Endodermal cell (in vitro differentiated cells): ENCODE measurements around the gene SKAP1. TPM values are rescaled to one million over a fixed set of nuclear protein-coding genes. Genes with fewer than 3 reads are reported as not detected.

ENCODE experiments used
- DNase-seq: peaks from one replicate; pipeline ENCODE4 v3.0.0-alpha.2; 2017
- H3K27ac ChIP-seq: 2 replicates; pipeline ENCODE4 v1.5.1; 2013; ENCODE audit warnings: mild to moderate bottlenecking, low read depth, low read length, moderate library complexity
- H3K27me3 ChIP-seq: 2 replicates; pipeline ENCODE4 v1.6.1; 2013; ENCODE audit warnings: mild to moderate bottlenecking, low read length, moderate library complexity; ENCODE audit not compliant: insufficient read depth, control insufficient read depth, poor library complexity, severe bottlenecking
- H3K36me3 ChIP-seq: 2 replicates; pipeline ENCODE4 v1.7.0; 2013; ENCODE audit warnings: mild to moderate bottlenecking, low read length, moderate library complexity; ENCODE audit not compliant: control insufficient read depth, insufficient read depth
- H3K4me1 ChIP-seq: one replicate; pipeline ENCODE4 v1.7.0; 2013; ENCODE audit warnings: low read length; ENCODE audit not compliant: control insufficient read depth, insufficient read depth
- H3K4me3 ChIP-seq: 2 replicates; pipeline ENCODE4 v1.5.1; 2013; ENCODE audit warnings: mild to moderate bottlenecking, low read length, moderate library complexity
- H3K9ac ChIP-seq: 2 replicates; pipeline ENCODE4 v1.6.1; 2013; ENCODE audit warnings: mild to moderate bottlenecking, low read length, moderate library complexity; ENCODE audit not compliant: poor library complexity, severe bottlenecking; ENCODE audit errors: extremely low read depth
- H3K9me3 ChIP-seq: 2 replicates; pipeline ENCODE4 v1.6.1; 2013; ENCODE audit warnings: mild to moderate bottlenecking, low read length, moderate library complexity; ENCODE audit not compliant: control insufficient read depth
- H3K27ac Mint-ChIP-seq: 2 replicates; pipeline ENCODE4 v1.8.0; 2020; ENCODE audit warnings: mixed read lengths
- H3K27me3 Mint-ChIP-seq: 2 replicates; pipeline ENCODE4 v1.8.0; 2021; ENCODE audit warnings: mild to moderate bottlenecking, mixed read lengths; ENCODE audit not compliant: insufficient read depth
- H3K36me3 Mint-ChIP-seq: 2 replicates; pipeline ENCODE4 v1.8.0; 2020; ENCODE audit warnings: low read depth, mixed read lengths
- H3K4me1 Mint-ChIP-seq: 2 replicates; pipeline ENCODE4 v1.8.0; 2020; ENCODE audit warnings: mixed read lengths
- H3K4me3 Mint-ChIP-seq: 2 replicates; pipeline ENCODE4 v1.8.0; 2020; ENCODE audit warnings: mild to moderate bottlenecking, moderate library complexity, mixed read lengths
- H3K9me3 Mint-ChIP-seq: 2 replicates; pipeline ENCODE4 v1.8.0; 2020; ENCODE audit warnings: mild to moderate bottlenecking, mixed read lengths
- WGBS, 2 experiments: methylation state at CpG; one replicate each; pipeline versions ENCODE4 v1.1.5 to v1.1.7; 2013; ENCODE audit warnings: missing lambda C conversion rate in 2 of 2, mixed read lengths in 1 of 2; ENCODE audit not compliant: insufficient coverage in 1 of 2, insufficient read length in 1 of 2; 5-methylcytosine and 5-hydroxymethylcytosine counted together
- total RNA-seq, 2 donors: library from RNA; stranded (reverse); fragmentation: NEBNext Ultra II Directional in 1 of 2; extraction: Animal tissue kit (Norgen Biotek cat#: 25700) in 1 of 2; gene quantifications; 2 replicates in 1 of 2; 3 replicates in 1 of 2; pipeline ENCODE4 v1.2.1, GENCODE V29; 2021
- TF ChIP-seq, protein P1 (sequence below): fragments of 200-600 bp; sonication (generic); conservative IDR thresholded peaks from 2 replicates; pipeline ENCODE4 v1.5.0; 2021; ENCODE audit warnings: antibody characterized with exemption, mild to moderate bottlenecking

Gene SKAP1
- total RNA-seq, 2 donors from 2014 or later, result 0.31 to 0.53 TPM

DNA sequence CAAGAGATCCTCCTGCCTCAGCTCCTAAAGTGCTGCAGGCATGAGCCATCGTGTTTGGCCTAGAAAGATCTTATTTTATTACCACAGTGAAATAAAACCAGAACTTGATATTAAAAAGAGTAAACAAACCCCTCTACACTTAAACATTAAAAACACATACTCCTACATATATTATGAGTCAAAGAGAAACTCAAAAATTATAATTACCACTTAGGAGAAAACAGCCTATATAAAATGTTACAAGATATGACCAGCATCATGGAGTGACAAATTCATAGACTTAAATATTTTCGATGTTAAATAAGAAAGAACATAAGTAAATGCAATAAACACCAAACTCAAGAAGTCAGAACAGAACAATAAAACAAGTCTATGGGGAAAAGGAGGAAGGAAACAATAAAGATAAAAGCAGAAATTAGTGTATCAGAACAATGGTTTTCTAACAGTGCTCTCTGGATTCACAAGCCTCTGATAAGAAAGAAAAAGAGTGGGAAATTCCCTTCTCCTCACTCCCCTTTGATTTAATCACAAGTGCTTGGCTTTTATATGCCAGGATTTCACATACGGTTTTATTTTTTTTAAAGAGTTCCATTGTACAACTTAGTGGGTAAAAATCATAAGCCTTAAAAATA lies 23.0 kb downstream of the SKAP1 start:
- Mint-ChIP-seq H3K36me3 (no peaks in the 10 kb centered on the region), H3K4me1 (peaks cover 9% of the 10 kb centered on the region), H3K27ac (no peak overlapping the region), H3K9me3 (no peaks in the 10 kb centered on the region), H3K4me3 (no peak overlapping the region), H3K27me3 (no peaks in the 10 kb centered on the region)
- no peak overlapping the region for H3K27ac ChIP-seq
- H3K4me3 ChIP-seq, result no peak overlapping the region
- WGBS, 2 experiments, result 77 to 100% methylated on average over 2 of the region's 3 CpGs
- TF ChIP-seq, protein P1, sequence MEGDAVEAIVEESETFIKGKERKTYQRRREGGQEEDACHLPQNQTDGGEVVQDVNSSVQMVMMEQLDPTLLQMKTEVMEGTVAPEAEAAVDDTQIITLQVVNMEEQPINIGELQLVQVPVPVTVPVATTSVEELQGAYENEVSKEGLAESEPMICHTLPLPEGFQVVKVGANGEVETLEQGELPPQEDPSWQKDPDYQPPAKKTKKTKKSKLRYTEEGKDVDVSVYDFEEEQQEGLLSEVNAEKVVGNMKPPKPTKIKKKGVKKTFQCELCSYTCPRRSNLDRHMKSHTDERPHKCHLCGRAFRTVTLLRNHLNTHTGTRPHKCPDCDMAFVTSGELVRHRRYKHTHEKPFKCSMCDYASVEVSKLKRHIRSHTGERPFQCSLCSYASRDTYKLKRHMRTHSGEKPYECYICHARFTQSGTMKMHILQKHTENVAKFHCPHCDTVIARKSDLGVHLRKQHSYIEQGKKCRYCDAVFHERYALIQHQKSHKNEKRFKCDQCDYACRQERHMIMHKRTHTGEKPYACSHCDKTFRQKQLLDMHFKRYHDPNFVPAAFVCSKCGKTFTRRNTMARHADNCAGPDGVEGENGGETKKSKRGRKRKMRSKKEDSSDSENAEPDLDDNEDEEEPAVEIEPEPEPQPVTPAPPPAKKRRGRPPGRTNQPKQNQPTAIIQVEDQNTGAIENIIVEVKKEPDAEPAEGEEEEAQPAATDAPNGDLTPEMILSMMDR, result no peak
- H3K27me3 ChIP-seq, result no peaks in the 10 kb centered on the region
- H3K4me1 ChIP-seq, result peaks cover 5% of the 10 kb centered on the region
- H3K9me3 ChIP-seq, result no peaks in the 10 kb centered on the region
- no peak overlapping the region for H3K9ac ChIP-seq
- no peaks in the 10 kb centered on the region for H3K36me3 ChIP-seq
- DNase-seq, result no peak

DNA sequence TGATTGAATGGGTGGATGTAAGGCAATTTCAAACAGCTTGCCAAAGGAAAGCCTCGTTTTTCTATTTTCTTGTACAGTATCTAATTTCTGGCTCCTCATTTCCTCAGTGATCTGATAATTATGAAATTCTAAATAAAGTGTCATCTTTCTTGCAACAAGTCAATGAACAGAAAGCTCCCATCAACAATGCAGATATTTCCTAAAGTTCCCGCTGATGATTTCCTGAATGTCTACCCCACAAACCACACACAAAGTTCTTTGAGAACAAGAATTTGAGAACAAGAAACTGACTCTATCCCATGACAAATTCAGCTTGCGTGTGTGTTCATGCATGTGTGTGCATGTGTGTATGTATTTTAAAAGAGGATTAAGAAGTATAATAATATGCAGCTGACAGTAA lies 35.2 kb downstream of the SKAP1 start:
- H3K4me3 ChIP-seq, result no peak overlapping the region
- no peaks in the 10 kb centered on the region for H3K27me3 ChIP-seq
- no peak overlapping the region for H3K4me3 Mint-ChIP-seq
- H3K9me3 Mint-ChIP-seq, result no peaks in the 10 kb centered on the region
- H3K4me1 Mint-ChIP-seq, result peaks cover 4% of the 10 kb centered on the region
- no peaks in the 10 kb centered on the region for H3K36me3 Mint-ChIP-seq
- no peak overlapping the region for H3K27ac Mint-ChIP-seq
- no peak overlapping the region for H3K9ac ChIP-seq
- WGBS, 2 experiments, result 91 to 100% methylated on average over 1 to 3 of the region's 3 CpGs
- H3K4me1 ChIP-seq, result no peaks in the 10 kb centered on the region
- H3K36me3 ChIP-seq, result no peaks in the 10 kb centered on the region
- TF ChIP-seq, protein P1, result no peak
- no peak overlapping the region for H3K27ac ChIP-seq
- peaks cover 6% of the 10 kb centered on the region for H3K27me3 Mint-ChIP-seq
- no peaks in the 10 kb centered on the region for H3K9me3 ChIP-seq
- no peak for DNase-seq

DNA sequence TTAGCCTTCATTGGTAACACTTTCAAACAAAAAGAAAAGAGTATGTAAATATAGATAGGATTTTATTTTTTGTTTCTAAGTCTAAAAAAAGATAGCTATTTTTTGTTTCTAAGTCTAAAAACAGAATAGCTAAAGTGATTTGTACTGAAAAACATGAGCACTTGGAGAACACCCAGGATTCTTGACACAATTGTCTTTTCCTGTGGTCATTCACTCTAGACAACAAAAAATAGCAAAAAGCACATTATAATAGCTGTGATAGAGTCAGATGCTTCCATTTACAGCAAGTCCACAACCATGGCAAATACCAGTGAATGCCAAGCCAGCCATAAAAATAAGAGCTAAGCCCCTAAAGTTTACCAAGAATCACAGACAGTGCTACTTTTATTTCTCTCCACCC lies 36.7 kb downstream of the SKAP1 start:
- Mint-ChIP-seq H3K4me1 (peaks cover 4% of the 10 kb centered on the region), H3K27ac (no peak overlapping the region), H3K4me3 (no peak overlapping the region), H3K36me3 (no peaks in the 10 kb centered on the region), H3K27me3 (peaks cover 6% of the 10 kb centered on the region), H3K9me3 (no peaks in the 10 kb centered on the region)
- H3K27me3 ChIP-seq, result no peaks in the 10 kb centered on the region
- H3K4me1 ChIP-seq, result no peaks in the 10 kb centered on the region
- H3K9ac ChIP-seq, result no peak overlapping the region
- TF ChIP-seq, protein P1, result no peak
- no peak overlapping the region for H3K27ac ChIP-seq
- DNase-seq, result no peak
- H3K36me3 ChIP-seq, result no peaks in the 10 kb centered on the region
- H3K4me3 ChIP-seq, result no peak overlapping the region
- no peaks in the 10 kb centered on the region for H3K9me3 ChIP-seq
